ENCODE measurements around the gene OR52M1.
"Not testable (repeated sequence)": the region's sequence is repeated elsewhere in the genome, so short reads cannot be mapped to it uniquely, and the experiment has no call there.

The OR52M1 gene, protein sequence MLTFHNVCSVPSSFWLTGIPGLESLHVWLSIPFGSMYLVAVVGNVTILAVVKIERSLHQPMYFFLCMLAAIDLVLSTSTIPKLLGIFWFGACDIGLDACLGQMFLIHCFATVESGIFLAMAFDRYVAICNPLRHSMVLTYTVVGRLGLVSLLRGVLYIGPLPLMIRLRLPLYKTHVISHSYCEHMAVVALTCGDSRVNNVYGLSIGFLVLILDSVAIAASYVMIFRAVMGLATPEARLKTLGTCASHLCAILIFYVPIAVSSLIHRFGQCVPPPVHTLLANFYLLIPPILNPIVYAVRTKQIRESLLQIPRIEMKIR

DNA sequence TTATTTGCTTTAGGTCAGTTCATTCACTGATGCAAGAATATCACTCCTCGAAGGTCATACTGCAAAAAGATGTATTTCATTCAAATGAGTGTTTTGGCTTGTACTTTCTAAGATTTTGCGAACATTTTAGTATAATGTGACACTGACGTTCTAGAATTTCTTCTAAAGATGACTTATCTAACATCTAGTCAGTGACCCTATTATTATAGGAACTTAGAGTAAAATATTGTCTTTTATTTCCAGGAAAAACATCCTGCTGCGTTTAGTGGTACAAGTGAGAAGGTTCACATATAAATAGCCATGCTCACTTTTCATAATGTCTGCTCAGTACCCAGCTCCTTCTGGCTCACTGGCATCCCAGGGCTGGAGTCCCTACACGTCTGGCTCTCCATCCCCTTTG is at the start of gene OR52M1:
OR52M1 (plus strand) TSS at position 301 of the 400 bp plus-strand sequence; CDS start at position 301, 0 bp downstream.
- DNase-seq (ENCODE audit: low read depth in 2 of 2) = no peak

DNA sequence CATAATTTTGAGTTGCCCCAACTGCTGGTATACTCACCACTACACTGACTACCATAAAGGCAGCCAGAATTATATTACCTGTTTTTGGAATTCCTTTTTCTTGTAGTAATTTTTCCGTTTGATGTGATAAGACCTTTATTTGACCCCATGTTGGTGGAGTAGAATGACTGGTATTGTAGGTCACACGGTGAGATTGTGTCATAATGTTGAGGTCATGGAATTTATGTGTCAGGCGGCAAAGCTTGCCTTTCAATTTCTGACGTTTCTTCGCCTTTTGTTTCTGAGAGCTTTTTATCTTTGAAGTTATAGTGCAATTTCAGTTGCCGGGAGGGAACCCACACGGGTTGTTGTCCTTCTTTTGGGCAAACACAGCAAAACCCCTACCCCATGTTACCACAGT is 49.5 kb upstream of the OR52M1 start:
- no peak for DNase-seq (ENCODE audit: low read depth in 2 of 2)

DNA sequence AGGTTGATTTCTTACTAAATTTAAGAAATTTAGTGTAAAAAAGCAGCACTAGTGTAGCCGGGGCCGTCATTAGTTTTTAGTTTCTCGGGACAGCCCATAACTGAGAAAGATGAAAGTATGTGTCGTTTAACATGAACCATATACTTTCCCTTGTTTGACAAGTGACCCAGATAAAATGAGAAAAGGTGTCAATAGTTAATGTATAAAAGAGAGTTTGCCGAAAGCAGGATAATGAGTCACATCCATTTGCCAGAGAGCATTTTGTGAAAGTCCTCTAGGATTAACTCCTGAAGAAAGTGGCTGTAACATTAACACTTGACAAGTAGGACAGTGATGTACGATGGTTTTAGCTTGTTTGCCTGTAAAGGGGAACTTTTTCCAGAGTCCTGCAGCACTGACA is 49.0 kb upstream of the OR52M1 start:
- no peak for DNase-seq (ENCODE audit: low read depth in 2 of 2)

DNA sequence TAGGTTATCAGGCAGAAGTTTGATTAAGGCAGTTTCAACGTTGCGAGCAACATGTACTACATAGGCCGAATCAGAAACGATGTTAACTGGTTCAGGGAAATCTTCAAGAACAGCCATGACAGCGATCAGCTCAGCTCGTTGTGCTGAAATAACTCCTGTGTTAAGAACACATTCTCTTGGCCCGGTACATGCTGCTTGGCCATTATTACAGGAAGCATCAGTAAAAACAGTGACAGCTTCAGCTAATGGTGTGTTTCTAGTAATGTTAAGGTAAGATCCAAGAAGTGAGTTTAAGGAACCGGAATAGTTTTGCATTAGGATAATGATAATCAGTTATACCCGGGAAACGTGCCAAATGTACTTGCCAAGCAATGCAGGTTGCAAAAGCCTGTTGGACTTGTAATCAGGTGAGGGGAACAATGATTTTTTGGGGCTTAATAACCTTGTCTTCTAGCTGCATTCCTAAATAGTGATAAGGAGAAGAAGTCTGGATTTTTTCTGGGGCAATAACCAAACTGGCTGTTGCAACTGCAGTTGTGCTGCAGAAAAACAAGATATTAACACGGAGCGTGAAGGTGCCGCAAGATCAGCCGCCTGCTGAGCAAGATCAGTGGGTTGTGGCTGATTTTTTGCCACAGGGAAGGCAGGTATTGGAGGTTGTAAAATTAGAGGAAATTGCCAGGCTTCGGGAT is 48.3 kb upstream of the OR52M1 start:
- DNase-seq (ENCODE audit: low read depth in 2 of 2) = no peak

DNA sequence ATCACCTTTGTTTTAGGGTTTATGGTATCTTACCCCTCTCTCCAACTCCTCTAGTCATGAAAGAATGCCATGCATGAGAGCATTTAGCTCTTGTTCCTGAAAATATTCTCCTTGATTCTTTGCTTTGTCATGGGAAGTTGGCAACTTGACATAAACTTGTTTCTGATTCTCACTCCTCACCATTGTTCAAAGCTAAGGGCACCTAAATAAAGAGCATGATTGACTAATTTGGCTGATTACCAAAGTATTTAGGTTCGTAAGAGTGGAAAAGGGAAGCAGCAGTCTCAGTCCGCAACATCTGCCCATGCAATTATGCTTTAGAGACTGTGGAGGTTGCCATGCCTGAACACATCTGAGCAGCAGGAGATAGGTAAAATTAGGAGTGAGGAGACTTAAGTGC is 36.1 kb upstream of the OR52M1 start:
- no peak for DNase-seq (ENCODE audit: low read depth in 2 of 2)

DNA sequence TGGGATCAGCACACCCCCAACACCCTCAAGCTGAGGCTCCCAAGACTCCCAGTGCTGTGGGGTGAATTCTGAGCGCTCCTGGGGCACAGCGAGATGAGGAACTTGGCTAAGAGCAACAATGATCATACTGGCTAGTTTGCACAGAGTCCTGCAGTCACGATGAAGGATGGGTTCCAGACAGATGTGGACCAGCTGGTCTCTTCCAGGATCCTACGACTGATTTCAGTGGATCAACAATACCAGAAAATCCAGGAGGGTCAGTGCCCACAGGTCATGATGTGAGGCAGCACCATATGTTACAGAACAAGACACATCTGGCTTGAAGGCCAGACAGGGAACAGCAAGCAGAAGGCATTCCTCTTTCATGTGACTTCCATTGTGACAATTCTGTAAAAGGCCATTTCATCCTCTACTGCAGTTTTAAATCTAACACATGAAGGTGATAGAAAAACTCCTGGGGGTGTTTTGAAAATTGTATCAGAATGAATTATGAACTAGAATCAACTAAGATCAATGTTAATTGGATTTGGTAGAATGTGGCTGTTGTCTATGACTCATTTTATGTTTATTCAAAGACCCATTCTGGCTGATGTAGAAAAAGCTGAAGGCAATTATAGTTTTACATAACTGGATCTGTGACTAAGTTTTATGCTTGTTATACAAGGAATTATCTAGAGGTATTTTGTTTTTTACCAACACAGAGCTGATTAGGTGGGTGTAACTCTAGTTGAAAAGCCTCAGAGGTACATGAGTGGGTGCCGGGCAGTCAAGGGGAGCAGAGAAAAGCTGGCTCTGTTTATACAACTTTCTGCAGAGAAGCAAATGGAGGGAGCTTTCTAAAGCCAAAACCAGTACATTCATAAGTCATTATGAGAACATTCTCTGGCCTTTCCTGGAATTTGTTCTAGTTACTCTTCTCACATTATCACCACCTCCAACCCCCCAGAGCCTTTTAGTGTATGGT is 33.4 kb upstream of the OR52M1 start:
- no peak for DNase-seq (ENCODE audit: low read depth in 2 of 2)

DNA sequence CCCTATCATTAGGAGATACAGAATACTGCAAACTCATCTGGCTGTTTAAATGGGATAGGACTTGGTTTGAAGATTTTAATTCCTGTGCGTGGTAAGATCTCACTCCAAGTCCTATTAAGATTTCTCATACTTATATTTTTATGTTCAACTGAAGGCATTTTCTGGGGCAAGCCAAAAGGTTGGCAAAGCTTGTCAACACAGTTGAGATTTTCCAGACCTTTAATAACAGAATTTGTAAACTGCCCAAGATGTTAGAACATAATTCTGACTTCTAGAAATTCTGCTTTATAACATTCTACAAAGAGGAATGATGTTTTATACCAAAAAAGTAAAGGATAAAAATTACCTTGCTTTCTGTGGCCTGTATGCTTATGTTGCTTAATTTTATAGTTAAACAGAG is 30.8 kb upstream of the OR52M1 start:
- DNase-seq (ENCODE audit: low read depth in 2 of 2) = no peak

DNA sequence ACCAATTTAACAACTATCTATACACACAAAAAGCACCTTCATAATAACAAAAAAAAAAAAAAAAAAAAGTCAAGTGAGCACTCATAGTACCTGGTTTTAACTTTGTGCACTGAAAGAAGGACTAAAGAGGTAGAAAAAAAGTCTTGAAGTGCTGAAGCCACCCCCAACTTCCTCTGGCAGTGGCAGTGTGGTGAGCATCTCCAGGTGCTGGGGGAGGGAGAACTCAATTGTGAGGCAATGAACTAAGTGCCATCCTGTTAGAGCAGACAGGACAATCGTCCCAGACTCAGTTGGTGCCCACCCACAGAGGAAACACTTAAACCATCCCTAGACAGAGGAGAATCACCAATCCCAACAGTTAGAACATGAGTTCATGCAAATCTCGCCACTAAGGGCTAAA is 22.7 kb upstream of the OR52M1 start:
- no peak for DNase-seq (ENCODE audit: low read depth in 2 of 2)

DNA sequence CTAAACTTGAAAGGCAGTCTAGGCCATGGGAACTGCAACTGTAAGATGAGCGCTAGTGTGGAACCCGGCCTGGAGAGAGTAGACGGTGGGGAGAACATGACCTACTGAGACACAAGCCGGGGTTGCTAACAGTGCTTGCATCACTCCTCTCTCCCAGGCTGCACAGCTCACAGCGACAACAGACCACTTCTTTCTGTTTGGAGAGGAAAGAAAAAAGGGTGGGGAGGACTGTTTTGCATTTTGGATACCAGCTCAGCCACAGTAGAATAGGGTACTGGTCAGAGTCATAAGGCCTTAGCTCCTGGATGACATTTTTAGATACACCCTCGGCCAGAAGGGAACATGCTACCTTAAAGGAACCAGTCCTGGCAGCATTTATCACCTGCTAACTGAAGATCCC is 22.2 kb upstream of the OR52M1 start:
- no peak for DNase-seq (ENCODE audit: low read depth in 2 of 2)

DNA sequence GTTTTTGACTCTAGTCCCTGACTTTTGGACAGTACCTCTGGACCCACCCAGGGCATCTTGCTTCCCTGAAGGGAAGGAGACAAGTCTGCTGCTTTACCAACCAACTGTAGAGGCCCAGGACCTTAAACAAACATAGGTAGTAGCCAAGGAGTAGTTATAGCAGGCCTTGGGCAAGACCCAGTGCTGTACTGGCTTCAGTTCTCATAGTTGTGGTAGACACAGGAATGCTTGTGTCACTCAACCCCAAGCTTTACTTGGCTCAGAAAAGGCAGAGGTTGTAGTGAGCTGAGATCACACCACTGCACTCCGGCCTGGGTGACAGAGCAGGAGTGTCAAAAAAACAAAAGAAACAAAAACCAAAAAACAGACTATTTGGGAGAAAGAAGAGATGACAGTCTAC is 21.3 kb upstream of the OR52M1 start:
- DNase-seq (ENCODE audit: low read depth in 2 of 2) = no peak

DNA sequence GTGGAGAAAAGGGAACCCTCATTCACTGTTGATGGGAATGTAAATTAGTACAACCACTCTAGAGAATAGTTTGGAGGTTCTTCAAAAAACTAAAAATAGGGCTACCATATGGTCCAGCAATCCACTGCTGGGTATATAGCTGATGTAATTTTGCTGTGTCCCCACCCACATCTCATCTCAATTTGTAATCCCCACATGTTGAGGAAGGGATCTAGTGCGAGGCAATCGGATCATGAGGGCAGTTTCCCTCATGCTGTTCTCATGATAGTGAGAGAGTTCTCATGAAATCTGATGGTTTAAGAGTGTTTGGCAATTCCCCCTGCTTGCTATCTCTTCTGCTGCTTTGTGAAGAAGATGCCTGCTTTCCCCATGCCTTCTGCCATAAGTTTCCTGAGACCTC is 17.1 kb upstream of the OR52M1 start:
- no peak for DNase-seq (ENCODE audit: low read depth in 2 of 2)

DNA sequence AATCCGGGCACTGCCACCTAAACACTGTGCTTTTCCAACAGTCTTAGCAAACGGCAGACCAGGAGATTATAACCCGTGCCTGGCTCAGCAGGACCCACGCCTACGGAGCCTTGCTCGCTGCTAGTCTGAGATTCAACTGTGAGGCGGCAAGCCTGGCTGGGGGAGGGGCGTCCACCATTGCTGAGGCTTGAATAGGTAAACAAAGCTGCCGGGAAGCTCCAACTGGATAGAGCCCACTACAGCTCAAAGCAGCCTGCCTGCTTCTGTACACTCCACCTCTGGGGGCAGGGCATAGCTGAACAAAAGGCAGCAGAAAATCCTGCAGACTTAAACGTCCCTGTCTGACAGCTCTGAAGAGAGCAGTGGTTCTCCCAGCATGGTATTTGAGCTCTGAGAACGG is 13.3 kb upstream of the OR52M1 start:
- not testable (repeated sequence) for DNase-seq (ENCODE audit: low read depth in 2 of 2)

DNA sequence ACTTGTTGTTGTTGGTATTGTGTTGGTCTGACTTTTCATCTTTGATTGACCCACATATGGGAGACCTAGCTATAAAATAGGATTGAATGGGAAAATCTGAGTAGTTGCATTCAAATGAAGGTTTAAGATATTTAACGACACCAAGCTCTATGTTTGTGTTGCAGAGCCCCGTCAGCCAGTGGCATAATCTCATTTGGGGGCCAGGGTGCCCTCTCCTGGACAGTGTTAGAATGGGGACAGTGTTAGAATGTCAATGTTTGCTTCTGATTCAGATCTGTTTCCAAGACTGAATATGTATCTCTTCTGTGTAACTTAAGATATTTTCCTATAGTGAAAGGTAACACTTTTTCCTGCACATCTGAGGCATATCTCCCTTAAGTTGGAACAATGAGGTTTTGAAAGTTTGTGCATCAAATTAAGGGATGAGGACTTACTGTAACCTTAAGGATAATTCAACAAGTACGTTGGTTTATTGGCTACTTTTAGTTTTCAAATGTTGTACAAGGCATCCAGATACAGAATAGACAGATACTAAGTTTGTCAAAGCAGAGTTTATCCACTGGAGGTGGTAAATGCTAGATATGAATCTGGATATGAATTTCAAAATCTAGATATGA is 5.3 kb upstream of the OR52M1 start:
- DNase-seq (ENCODE audit: low read depth in 2 of 2) = no peak

DNA sequence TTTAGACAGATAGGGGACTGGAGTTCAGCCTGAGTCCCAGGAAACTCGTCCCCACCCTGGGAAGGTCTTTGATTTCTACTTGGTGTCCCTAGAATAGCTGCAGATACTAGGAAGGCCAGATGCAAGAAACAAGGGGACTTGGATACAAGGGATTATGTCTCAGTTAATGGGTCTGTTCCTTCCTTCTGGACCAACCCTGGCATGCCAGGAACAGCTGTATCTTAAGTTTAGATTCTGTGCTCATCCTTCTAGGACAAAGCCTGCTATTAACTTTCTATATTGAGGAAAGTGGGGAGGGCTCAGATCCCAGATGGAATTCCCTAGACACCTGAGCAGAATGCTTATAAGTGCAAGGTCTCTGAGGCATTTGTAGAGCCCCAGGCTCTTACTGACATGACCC is 3.9 kb upstream of the OR52M1 start:
- no peak for DNase-seq (ENCODE audit: low read depth in 2 of 2)

DNA sequence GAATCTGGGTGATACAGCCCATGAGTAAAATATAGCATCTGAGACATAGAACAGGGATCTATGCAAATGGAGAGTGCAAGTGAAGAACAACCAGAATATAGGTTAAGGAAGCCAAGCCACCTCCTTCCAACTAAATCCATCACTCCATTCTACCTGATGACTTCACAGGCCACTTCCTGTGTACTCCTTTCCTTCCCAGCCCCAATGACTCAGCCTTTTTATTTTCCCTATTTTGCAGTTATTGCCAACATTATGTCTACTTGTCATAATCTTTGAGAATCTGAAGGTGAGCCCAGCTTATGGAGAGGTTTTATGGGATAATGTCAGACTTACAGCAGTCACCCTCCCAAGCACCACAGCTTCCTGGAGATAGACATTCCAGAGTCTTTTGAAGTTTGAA is 1.4 kb upstream of the OR52M1 start:
- DNase-seq (ENCODE audit: low read depth in 2 of 2) = no peak

DNA sequence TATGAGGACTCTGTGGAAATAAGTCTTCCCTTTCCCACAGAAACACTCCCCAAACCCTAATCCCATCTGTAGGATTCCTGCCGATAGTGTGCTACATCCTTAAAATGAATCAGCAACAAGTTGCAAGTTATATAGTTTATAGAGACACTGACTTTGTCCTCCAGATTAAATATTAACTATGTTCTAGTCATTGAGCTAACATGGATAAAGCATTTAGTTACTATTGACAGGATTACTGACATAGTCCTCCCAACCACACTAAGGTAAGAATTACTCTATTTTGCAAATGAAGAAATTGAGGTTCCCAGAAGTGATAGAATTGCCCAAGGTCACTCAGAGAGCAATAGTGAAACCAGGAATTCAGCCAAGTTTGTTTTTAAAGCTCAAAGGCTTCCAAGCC is 1.9 kb downstream of the OR52M1 start:
- DNase-seq (ENCODE audit: low read depth in 2 of 2) = no peak

DNA sequence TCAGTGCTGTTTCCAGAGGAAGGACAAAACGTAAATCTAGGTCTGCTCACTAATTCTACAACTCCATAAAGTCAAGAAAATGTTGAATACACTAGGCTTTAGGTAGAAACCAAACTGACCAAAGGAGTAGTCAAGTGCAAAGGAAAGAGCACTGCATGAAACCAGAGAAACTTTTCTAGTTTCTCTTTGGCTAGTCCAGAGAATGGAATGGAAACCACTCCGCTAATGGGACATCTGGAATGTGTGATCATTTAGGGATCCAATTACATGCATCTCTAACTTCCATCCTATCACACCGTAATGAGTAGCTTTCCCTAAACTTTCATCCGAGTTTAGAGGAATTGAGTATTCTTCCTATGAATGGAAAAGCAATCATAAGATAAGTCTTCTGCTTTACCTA is 2.4 kb downstream of the OR52M1 start:
- DNase-seq (ENCODE audit: low read depth in 2 of 2) = no peak

DNA sequence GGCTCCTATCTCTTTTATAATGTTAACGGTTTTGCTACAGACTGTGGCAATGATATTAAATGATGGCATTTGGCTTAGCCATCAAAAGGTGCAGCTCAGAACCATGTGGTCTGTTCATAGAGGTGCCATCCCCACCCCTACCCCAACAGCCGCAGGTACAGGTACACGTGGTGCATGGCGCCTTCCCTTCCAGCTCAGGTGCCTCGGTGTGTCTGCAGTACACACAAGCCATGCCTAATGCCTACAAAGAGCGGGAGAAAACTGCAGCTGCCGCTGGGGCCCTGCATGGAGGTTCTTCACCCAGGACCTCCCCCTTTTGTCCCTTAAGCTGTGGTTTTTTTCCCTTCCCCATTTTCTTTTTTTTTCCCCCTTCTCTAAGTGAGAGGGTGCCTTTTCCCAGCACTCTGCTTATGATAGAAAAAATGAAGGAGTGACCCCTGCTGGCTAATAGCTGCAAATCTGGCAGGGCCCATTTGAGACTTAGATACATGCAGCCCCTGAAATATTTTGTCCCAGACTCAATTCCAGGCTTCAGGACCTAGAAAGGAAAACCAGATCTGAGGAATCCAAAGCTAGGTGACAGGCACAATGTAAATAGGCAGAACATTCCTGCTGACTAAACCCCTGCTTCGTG is 6.5 kb downstream of the OR52M1 start:
- no peak for DNase-seq (ENCODE audit: low read depth in 2 of 2)

DNA sequence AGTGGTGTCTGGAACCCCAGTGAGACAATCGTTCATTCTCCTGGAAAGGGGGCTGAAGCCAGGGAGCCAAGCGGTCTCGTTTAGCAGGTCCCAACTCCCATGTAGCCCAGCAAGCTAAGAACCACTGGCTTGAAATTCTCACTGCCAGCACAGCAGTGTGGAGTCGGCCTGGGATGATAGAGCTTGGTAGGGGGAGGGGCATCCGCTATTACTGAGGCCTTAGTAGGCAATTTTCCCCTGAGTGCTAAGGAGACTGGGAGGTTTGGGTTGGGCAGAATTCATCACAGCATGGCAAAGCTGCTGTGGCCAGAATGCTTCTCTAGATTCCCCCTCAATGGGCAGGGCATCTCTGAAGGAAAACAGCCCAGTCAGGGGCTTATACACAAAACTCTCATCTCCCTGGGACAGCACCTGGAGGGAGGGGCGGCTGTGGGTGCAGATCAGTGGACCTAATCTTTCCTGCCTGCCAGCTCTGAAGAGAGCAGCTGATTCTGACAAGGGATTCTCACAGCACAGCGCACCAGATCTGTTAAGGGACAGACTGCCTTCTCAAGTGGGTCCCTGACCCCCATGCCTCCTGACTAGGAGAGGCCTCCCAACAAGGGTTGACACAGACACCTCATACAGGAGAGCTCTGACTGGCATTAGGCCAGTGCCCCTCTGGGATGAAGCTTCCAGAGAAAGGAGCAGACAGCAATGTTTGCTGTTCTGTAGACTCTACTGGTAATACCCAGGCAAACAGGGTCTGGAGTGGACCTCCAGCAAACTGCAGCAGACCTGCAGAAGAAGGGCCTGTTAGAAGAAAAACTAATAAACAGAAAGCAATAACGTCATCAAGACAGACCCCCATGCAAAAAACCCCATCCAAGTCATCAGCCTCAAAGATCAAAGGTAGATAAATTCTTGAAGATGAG is 14.8 kb downstream of the OR52M1 start:
- no peak for DNase-seq (ENCODE audit: low read depth in 2 of 2)

DNA sequence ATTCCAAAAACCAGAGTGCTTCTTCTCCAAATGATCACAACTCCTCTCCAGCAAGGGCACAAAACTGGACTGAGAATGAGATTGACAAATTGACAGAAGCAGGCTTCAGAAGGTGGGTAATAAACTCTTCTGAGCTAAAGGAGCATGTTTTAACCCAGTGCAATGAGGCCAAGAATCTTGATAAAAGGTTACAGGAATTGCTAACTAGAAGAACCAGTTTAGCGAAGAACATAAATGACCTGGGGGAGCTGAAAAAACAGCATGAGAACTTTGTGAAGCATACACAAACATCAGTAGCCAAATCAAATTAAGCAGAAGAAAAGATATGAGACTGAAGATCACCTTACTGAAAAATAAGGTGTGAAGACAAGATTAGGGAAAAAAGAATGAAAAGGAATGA is 15.5 kb downstream of the OR52M1 start:
- DNase-seq (ENCODE audit: low read depth in 2 of 2) = no peak
